Heart left ventricle (tissue), 16 donors: ENCODE measurements around the gene PCDH8. TPM values are rescaled to one million over a fixed set of nuclear protein-coding genes. Genes with fewer than 3 reads are reported as not detected.

Experiments used
- ATAC-seq, 4 donors: fragments of 200-7000 bp; cut with Tn5 transposase; one replicate each; pipeline ENCODE4 v1.9.1; 2020 to 2022; ENCODE audit warnings: moderate library complexity in 4 of 4, mild to moderate bottlenecking in 3 of 4, moderate number of reproducible peaks in 1 of 4
- DNase-seq, 5 donors: peaks; one replicate each; pipeline ENCODE4 v3.0.0-alpha.2; 2020
- H3K27ac ChIP-seq, 12 donors: fragments of 200-600 bp; sonication (generic) in 4 of 12; one replicate each; pipeline versions ENCODE4 v1.5.0 to v1.8.0; 2016 to 2022; ENCODE audit warnings: mild to moderate bottlenecking in 2 of 12
- H3K27me3 ChIP-seq, 9 donors: fragments of 200-600 bp; sonication (generic) in 2 of 9; one replicate each; pipeline versions ENCODE4 v1.5.1 to v1.8.0; 2016 to 2022; ENCODE audit warnings: mild to moderate bottlenecking in 3 of 9
- H3K36me3 ChIP-seq, 9 donors: fragments of 200-600 bp; sonication (generic) in 2 of 9; one replicate each; pipeline versions ENCODE4 v1.5.0 to v1.8.0; 2018 to 2022; ENCODE audit warnings: mild to moderate bottlenecking in 2 of 9
- H3K4me1 ChIP-seq, 12 donors: fragments of 200-600 bp; sonication (generic) in 4 of 12; one replicate each; pipeline versions ENCODE4 v1.5.0 to v1.8.0; 2016 to 2022; ENCODE audit warnings: mild to moderate bottlenecking in 3 of 12
- H3K4me3 ChIP-seq, 12 donors: fragments of 200-600 bp; sonication (generic) in 4 of 12; one replicate each; pipeline versions ENCODE4 v1.5.0 to v1.8.0; 2017 to 2022; ENCODE audit warnings: mild to moderate bottlenecking in 9 of 12, moderate library complexity in 4 of 12
- H3K9me3 ChIP-seq, 12 donors: fragments of 200-600 bp; sonication (generic) in 4 of 12; one replicate each; pipeline versions ENCODE4 v1.5.0 to v1.8.0; 2016 to 2022; ENCODE audit warnings: mild to moderate bottlenecking in 1 of 12
- CTCF ChIP-seq, 12 donors: fragments of 200-600 bp; sonication (generic) in 4 of 12; IDR thresholded peaks; one replicate each; pipeline versions ENCODE4 v1.5.0 to v1.8.0; 2018 to 2022; ENCODE audit warnings: antibody characterized with exemption in 12 of 12, mild to moderate bottlenecking in 5 of 12
- POLR2A ChIP-seq, 2 donors: fragments of 450-650 bp; IDR thresholded peaks; one replicate each; pipeline ENCODE4 v1.6.1; 2017; ENCODE audit warnings: antibody characterized with exemption in 2 of 2, mild to moderate bottlenecking in 2 of 2, moderate library complexity in 2 of 2
- WGBS, 4 donors: extraction: QIAGEN DNeasy Blood & Tissue Kit in 2 of 4; methylation state at CpG; one replicate each; pipeline versions ENCODE4 v1.1.5 to v1.1.7; 2013 to 2018; 5-methylcytosine and 5-hydroxymethylcytosine counted together
- intact Hi-C, 10 donors: fragments of 100-400 bp; cut with DNase I; formaldehyde crosslinking; loops; one replicate each; pipeline versions ENCODE4 v1.11.1 to v1.14.2; 2022
- polyA plus RNA-seq, 2 donors: library from polyadenylated mRNA; stranded (reverse); fragments of 200-250 nt; gene quantifications; one replicate each; pipeline ENCODE4 v1.2.3, GENCODE V29; 2013
- total RNA-seq, 9 donors: library from RNA; depleted of rRNA in 2 of 9; stranded (reverse); fragments of >200 nt in 2 of 9; fragmentation: NEBNext Ultra II Directional in 3 of 9; extraction: Animal tissue kit (Norgen Biotek cat#: 25700) in 3 of 9; gene quantifications; one replicate each; pipeline versions ENCODE4 v1.1.0 to v1.2.4, GENCODE V29; 2016 to 2023
- donor health status: ischemic (EF 13 %, LVEDD 7.1; RV severe dilation, severe dysfunction).
- donor health status: healthy with polysubstance abuse.
- donor health status: DM: no; HTN: yes; CAD: no.
- donor health status: DM: no; HTN: no; CAD: no.
- donor health status: ischemic (EF 25% LVEDD 6.9; RV normal size, moderate dysfunction).
- donor health status: ischemic (EF 25% LVEDD 5.7; RV mildly dilated, moderate dysfunction).
- donor health status: healthy.
- donor health status: DM: yes; HTN: yes; CAD: no.
- donor health status: ischemic (EF 35%, LVEDD 5.7; RV mildly dilated, moderate dysfunction).
- donor health status: nonischemic (EF 11% LVEDD 7.7; RV severe dilation, severe dysfunction).
- donor health status: DM: yes; HTN: yes; CAD: no.
- donor health status: PGD.
- donor health status: ischemic (EF 29% LVEDD 5.4; RV normal size, mild dysfunction).
- donor health status: nonischemic (EF 23%, LVEDD 6.1; RV moderate dilation, normal function).

The PCDH8 gene
- total and polyA plus RNA-seq, 11 donors: not detected

GRCh38 chr13:52840066-52840465 is 8.4 kb downstream of the PCDH8 start:
- TF ChIP-seq POLR2A (IDR thresholded peaks at IDR 0.05): no peak
- no peak for TF ChIP-seq CTCF (IDR thresholded peaks at IDR 0.05)
- Histone ChIP-seq H3K9me3 (no peaks in the 10 kb centered on the region), H3K27me3 (peaks cover 7 to 71% (median 30%) of the 10 kb centered on the region in 9 donors), H3K4me1 (no peaks in the 10 kb centered on the region), H3K36me3 (no peaks in the 10 kb centered on the region), H3K4me3 (no peak overlapping the region), H3K27ac (no peak overlapping the region)
- intact Hi-C loops: loop anchor here in 1 of 10 donors (10.0 kb wide), 1 partner anchor 315 kb away; no protein-coding TSS in a partner anchor
- 78 to 81% (median 80%) methylated on average over 6 of the region's 6 CpGs for WGBS, 4 donors
- no peak for DNase-seq
- ATAC-seq: no peak

- H3K4me3 ChIP-seq: no peak overlapping the region
- H3K9me3 ChIP-seq: no peaks in the 10 kb centered on the region
- H3K36me3 ChIP-seq: no peaks in the 10 kb centered on the region
- WGBS, 4 donors: 19 to 33% (median 28%) methylated on average over 6 of the region's 6 CpGs
- H3K27ac ChIP-seq: no peak overlapping the region
- DNase-seq (no peak), ATAC-seq (no peak)
- no peaks in the 10 kb centered on the region for H3K4me1 ChIP-seq
- TF ChIP-seq CTCF (IDR thresholded peaks at IDR 0.05) (no peak), POLR2A (IDR thresholded peaks at IDR 0.05) (no peak)
- peaks cover 0 to 65% (median 15%) of the 10 kb centered on the region in 9 donors for H3K27me3 ChIP-seq
- intact Hi-C loops: no loop called here
Measured at GRCh38 chr13:52838433-52839107, 9.9 kb downstream of the PCDH8 start.

- H3K27me3 ChIP-seq: peaks cover 0 to 63% (median 10%) of the 10 kb centered on the region in 9 donors
Measured at GRCh38 chr13:52837850-52838249, 10.6 kb downstream of the PCDH8 start.

More at GRCh38 chr13:52837850-52838249, 10.6 kb downstream of the PCDH8 start:
- WGBS, 4 donors: 17 to 26% (median 24%) methylated on average over 2 of the region's 2 CpGs
- Histone ChIP-seq H3K36me3 (no peaks in the 10 kb centered on the region), H3K4me1 (no peaks in the 10 kb centered on the region), H3K4me3 (no peak overlapping the region), H3K27ac (no peak overlapping the region), H3K9me3 (no peaks in the 10 kb centered on the region)
- DNase-seq (no peak), ATAC-seq (no peak)
- intact Hi-C loops: no loop called here
- no peak for TF ChIP-seq CTCF (IDR thresholded peaks at IDR 0.05)
- no peak for TF ChIP-seq POLR2A (IDR thresholded peaks at IDR 0.05)
